ENCODE data around the gene POC1A. TPM values are rescaled to one million over a fixed set of nuclear protein-coding genes. Genes with fewer than 3 reads are reported as not detected.

POC1A gene
- polyA plus RNA-seq, 1 donor (not counting 4 experiments of a cell fraction or from before 2014, with no cell fraction given) = 11.5 TPM

DNA sequence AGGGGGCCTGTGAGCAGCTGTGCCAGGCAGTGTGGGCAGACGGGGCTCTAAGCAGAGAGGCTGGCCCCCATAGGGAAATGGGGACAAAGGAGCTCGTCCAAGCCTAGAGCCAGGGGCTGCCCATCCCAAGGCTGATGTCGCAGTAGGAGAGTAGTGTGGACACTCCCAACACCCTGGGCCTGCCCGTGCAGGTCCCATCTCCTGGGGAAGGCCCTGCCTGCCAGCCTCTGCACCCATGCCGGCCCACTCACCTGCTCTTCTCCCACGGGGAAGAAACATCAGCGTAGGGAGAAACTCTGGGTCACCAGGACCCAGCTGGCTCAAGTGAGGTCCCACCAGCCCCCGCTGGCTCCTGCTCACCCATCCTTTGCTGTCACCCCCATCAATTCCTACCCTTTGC is 87.2 kb downstream of the POC1A start:
- H3K27me3 ChIP-seq (ENCODE audit: control insufficient read depth, extremely low read depth, insufficient read depth, low read length) = no peaks in the 10 kb centered on the region
- H3K79me2 ChIP-seq (ENCODE audit: control insufficient read depth, insufficient read depth, low read length) = no peaks in the 10 kb centered on the region
- H3K9me3 ChIP-seq (ENCODE audit: control insufficient read depth, low read depth, low read length) = no peaks in the 10 kb centered on the region
- peaks cover 0 to 3% of the 10 kb centered on the region in 2 experiments for H3K36me3 ChIP-seq (ENCODE audit: control insufficient read depth in 2 of 2, extremely low read depth in 1 of 2, insufficient read depth in 2 of 2, low read length in 2 of 2)
- H4K20me1 ChIP-seq (ENCODE audit: control insufficient read depth, extremely low read depth, insufficient read depth, low read length) = no peaks in the 10 kb centered on the region
- H3K27ac ChIP-seq (ENCODE audit: control insufficient read depth, insufficient read depth, low read length) = peak overlapping the region; percentile 15
- H3K9me1 ChIP-seq (ENCODE audit: control insufficient read depth, extremely low read depth, insufficient read depth, low read length) = no peaks in the 10 kb centered on the region
- H3K4me2 ChIP-seq (ENCODE audit: control insufficient read depth, extremely low read depth, insufficient read depth, low read depth, low read length) = peak overlapping the region; percentile 11
- H3K9ac ChIP-seq (ENCODE audit: control insufficient read depth, extremely low read depth, insufficient read depth, low read length) = no peak overlapping the region
- peaks cover 65% of the 10 kb centered on the region for H3K4me1 ChIP-seq (ENCODE audit: control insufficient read depth, extremely low read depth, insufficient read depth, low read length)
- TF ChIP-seq EZH2 (IDR thresholded peaks at IDR 0.05; ENCODE audit: low read length) = no peak
- TF ChIP-seq, protein P1, sequence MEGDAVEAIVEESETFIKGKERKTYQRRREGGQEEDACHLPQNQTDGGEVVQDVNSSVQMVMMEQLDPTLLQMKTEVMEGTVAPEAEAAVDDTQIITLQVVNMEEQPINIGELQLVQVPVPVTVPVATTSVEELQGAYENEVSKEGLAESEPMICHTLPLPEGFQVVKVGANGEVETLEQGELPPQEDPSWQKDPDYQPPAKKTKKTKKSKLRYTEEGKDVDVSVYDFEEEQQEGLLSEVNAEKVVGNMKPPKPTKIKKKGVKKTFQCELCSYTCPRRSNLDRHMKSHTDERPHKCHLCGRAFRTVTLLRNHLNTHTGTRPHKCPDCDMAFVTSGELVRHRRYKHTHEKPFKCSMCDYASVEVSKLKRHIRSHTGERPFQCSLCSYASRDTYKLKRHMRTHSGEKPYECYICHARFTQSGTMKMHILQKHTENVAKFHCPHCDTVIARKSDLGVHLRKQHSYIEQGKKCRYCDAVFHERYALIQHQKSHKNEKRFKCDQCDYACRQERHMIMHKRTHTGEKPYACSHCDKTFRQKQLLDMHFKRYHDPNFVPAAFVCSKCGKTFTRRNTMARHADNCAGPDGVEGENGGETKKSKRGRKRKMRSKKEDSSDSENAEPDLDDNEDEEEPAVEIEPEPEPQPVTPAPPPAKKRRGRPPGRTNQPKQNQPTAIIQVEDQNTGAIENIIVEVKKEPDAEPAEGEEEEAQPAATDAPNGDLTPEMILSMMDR (optimal IDR thresholded peaks at IDR 0.05 in 1 of 3, IDR thresholded peaks at IDR 0.05 in 1 of 3, conservative IDR thresholded peaks at IDR 0.05 in 1 of 3; ENCODE audit: extremely low read depth in 1 of 3, insufficient read depth in 2 of 3, low read length in 3 of 3) = no peak
- no peak overlapping the region for H2AFZ ChIP-seq (ENCODE audit: control insufficient read depth, low read length)
- dilution Hi-C loops (cut with MboI; ENCODE audit: extremely low pct_ligation_motif_present, low sequenced_read_pairs) = no loop called here
- H3K4me3 ChIP-seq (ENCODE audit: control insufficient read depth in 2 of 3, extremely low read depth in 1 of 3, insufficient read depth in 2 of 3, low read depth in 1 of 3, low read length in 3 of 3) = no peak overlapping the region
- FAIRE-seq = no peak
- no peak for DNase-seq (ENCODE audit: low read depth, low spot score)

- Histone ChIP-seq H3K4me1 (ENCODE audit: control insufficient read depth, extremely low read depth, insufficient read depth, low read length) (peaks cover 70% of the 10 kb centered on the region), H3K9ac (ENCODE audit: control insufficient read depth, extremely low read depth, insufficient read depth, low read length) (peak overlapping the region; percentile 50), H3K27ac (ENCODE audit: control insufficient read depth, insufficient read depth, low read length) (peak overlapping the region; percentile 84), H3K9me1 (ENCODE audit: control insufficient read depth, extremely low read depth, insufficient read depth, low read length) (peaks cover 2% of the 10 kb centered on the region), H3K79me2 (ENCODE audit: control insufficient read depth, insufficient read depth, low read length) (no peaks in the 10 kb centered on the region), H3K4me2 (ENCODE audit: control insufficient read depth, extremely low read depth, insufficient read depth, low read depth, low read length) (peak overlapping the region; percentile 45), H4K20me1 (ENCODE audit: control insufficient read depth, extremely low read depth, insufficient read depth, low read length) (no peaks in the 10 kb centered on the region), H3K4me3 (ENCODE audit: control insufficient read depth in 2 of 3, extremely low read depth in 1 of 3, insufficient read depth in 2 of 3, low read depth in 1 of 3, low read length in 3 of 3) (no peak overlapping the region), H3K27me3 (ENCODE audit: control insufficient read depth, extremely low read depth, insufficient read depth, low read length) (no peaks in the 10 kb centered on the region), H2AFZ (ENCODE audit: control insufficient read depth, low read length) (peak overlapping the region; percentile 44), H3K9me3 (ENCODE audit: control insufficient read depth, low read depth, low read length) (no peaks in the 10 kb centered on the region), H3K36me3 (ENCODE audit: control insufficient read depth in 2 of 2, extremely low read depth in 1 of 2, insufficient read depth in 2 of 2, low read length in 2 of 2) (no peaks in the 10 kb centered on the region)
- TF ChIP-seq, protein P1 (optimal IDR thresholded peaks at IDR 0.05 in 1 of 3, IDR thresholded peaks at IDR 0.05 in 1 of 3, conservative IDR thresholded peaks at IDR 0.05 in 1 of 3; ENCODE audit: extremely low read depth in 1 of 3, insufficient read depth in 2 of 3, low read length in 3 of 3) = no peak
- no peak for TF ChIP-seq EZH2 (IDR thresholded peaks at IDR 0.05; ENCODE audit: low read length)
- DNase-seq (ENCODE audit: low read depth, low spot score) = no peak
- peak; percentile 91 for FAIRE-seq
- dilution Hi-C loops (cut with MboI; ENCODE audit: extremely low pct_ligation_motif_present, low sequenced_read_pairs) = no loop called here
Observed at GRCh38 chr3:52065264-52065756, 88.9 kb downstream of the POC1A start.

Measured in keratinocyte (primary cell).